Measurements from ENCODE around the gene MEIKIN.

Gene MEIKIN

GRCh38 chr5:131959906-131960305 is 14.4 kb upstream of the MEIKIN start:
- H4K20me1 ChIP-seq (ENCODE audit: insufficient read depth, low read length): no peaks in the 10 kb centered on the region
- no peaks in the 10 kb centered on the region for H3K9me3 ChIP-seq (ENCODE audit: insufficient read depth, low read length)
- no peaks in the 10 kb centered on the region for H3K36me3 ChIP-seq (replicated peaks; ENCODE audit: low read depth, low read length)
- H2AFZ ChIP-seq (ENCODE audit: low read depth, low read length): no peak overlapping the region
- H3K79me2 ChIP-seq (ENCODE audit: low read length): no peaks in the 10 kb centered on the region
- no peak overlapping the region for H3K4me3 ChIP-seq (ENCODE audit: low read length)
- no peak overlapping the region for H3K4me2 ChIP-seq (ENCODE audit: low read length)
- no peaks in the 10 kb centered on the region for H3K4me1 ChIP-seq (ENCODE audit: low read length)
- H3K27me3 ChIP-seq (ENCODE audit: low read depth, low read length): peaks cover 14% of the 10 kb centered on the region
- no peak overlapping the region for H3K9ac ChIP-seq (ENCODE audit: low read length)
- no peak overlapping the region for H3K27ac ChIP-seq (ENCODE audit: low read length)
- TF ChIP-seq, protein P1, sequence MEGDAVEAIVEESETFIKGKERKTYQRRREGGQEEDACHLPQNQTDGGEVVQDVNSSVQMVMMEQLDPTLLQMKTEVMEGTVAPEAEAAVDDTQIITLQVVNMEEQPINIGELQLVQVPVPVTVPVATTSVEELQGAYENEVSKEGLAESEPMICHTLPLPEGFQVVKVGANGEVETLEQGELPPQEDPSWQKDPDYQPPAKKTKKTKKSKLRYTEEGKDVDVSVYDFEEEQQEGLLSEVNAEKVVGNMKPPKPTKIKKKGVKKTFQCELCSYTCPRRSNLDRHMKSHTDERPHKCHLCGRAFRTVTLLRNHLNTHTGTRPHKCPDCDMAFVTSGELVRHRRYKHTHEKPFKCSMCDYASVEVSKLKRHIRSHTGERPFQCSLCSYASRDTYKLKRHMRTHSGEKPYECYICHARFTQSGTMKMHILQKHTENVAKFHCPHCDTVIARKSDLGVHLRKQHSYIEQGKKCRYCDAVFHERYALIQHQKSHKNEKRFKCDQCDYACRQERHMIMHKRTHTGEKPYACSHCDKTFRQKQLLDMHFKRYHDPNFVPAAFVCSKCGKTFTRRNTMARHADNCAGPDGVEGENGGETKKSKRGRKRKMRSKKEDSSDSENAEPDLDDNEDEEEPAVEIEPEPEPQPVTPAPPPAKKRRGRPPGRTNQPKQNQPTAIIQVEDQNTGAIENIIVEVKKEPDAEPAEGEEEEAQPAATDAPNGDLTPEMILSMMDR (IDR thresholded peaks at IDR 0.05; ENCODE audit: low read depth, low read length): no peak
- no peak for TF ChIP-seq EZH2phosphoT487 (IDR thresholded peaks at IDR 0.05; ENCODE audit: low read depth)

DNA sequence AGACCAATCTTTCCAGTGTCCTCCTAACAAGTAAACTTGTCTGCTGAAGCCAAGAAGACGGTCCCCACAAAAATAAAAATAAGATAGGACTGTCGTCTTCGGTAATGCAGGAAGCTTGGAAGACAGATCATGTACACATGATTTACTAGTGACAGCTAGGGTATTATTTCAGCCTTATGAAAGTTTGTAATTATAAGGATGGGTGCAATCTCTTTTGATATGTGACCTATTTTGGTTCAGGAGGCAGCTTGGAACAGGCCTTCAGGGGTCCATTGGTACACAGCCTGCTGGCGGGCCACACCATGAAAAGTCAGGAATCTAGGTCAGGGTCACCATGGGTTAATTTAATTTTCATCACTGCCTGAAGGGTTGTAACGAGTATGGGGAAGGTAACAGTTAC is 13.7 kb upstream of the MEIKIN start:
- H3K27me3 ChIP-seq (ENCODE audit: low read depth, low read length): peaks cover 21% of the 10 kb centered on the region
- H3K27ac ChIP-seq (ENCODE audit: low read length): no peak overlapping the region
- TF ChIP-seq EZH2phosphoT487 (IDR thresholded peaks at IDR 0.05; ENCODE audit: low read depth): no peak
- TF ChIP-seq, protein P1 (IDR thresholded peaks at IDR 0.05; ENCODE audit: low read depth, low read length): no peak

GRCh38 chr5:131957721-131958441 is 12.4 kb upstream of the MEIKIN start:
- Histone ChIP-seq H4K20me1 (ENCODE audit: insufficient read depth, low read length) (0 out of 2 replicates have a peak, but pooled peaks cover 3% of the 10 kb centered on the region), H3K27me3 (ENCODE audit: low read depth, low read length) (peaks cover 21% of the 10 kb centered on the region), H3K4me2 (ENCODE audit: low read length) (no peak overlapping the region), H3K4me1 (ENCODE audit: low read length) (peaks cover 13% of the 10 kb centered on the region), H2AFZ (ENCODE audit: low read depth, low read length) (no peak overlapping the region), H3K9me3 (ENCODE audit: insufficient read depth, low read length) (no peaks in the 10 kb centered on the region), H3K27ac (ENCODE audit: low read length) (no peak overlapping the region), H3K9ac (ENCODE audit: low read length) (no peak overlapping the region), H3K79me2 (ENCODE audit: low read length) (no peaks in the 10 kb centered on the region), H3K36me3 (replicated peaks; ENCODE audit: low read depth, low read length) (no peaks in the 10 kb centered on the region), H3K4me3 (ENCODE audit: low read length) (no peak overlapping the region)
- no peak for TF ChIP-seq EZH2phosphoT487 (IDR thresholded peaks at IDR 0.05; ENCODE audit: low read depth)
- TF ChIP-seq, protein P1 (IDR thresholded peaks at IDR 0.05; ENCODE audit: low read depth, low read length): no peak

More for the DNA sequence above, 13.7 kb upstream of the MEIKIN start:
- H3K4me2 ChIP-seq (ENCODE audit: low read length): no peak overlapping the region
- no peaks in the 10 kb centered on the region for H3K9me3 ChIP-seq (ENCODE audit: insufficient read depth, low read length)
- H2AFZ ChIP-seq (ENCODE audit: low read depth, low read length): no peak overlapping the region
- no peaks in the 10 kb centered on the region for H3K36me3 ChIP-seq (replicated peaks; ENCODE audit: low read depth, low read length)
- 0 out of 2 replicates have a peak, but pooled peaks cover 3% of the 10 kb centered on the region for H4K20me1 ChIP-seq (ENCODE audit: insufficient read depth, low read length)
- no peak overlapping the region for H3K4me3 ChIP-seq (ENCODE audit: low read length)
- H3K9ac ChIP-seq (ENCODE audit: low read length): no peak overlapping the region
- peaks cover 5% of the 10 kb centered on the region for H3K4me1 ChIP-seq (ENCODE audit: low read length)
- no peaks in the 10 kb centered on the region for H3K79me2 ChIP-seq (ENCODE audit: low read length)

- H3K9ac ChIP-seq (ENCODE audit: low read length): no peak overlapping the region
- 0 out of 2 replicates have a peak overlapping the region, but pooled peaks have one; percentile 4 for H3K4me2 ChIP-seq (ENCODE audit: low read length)
- no peak for TF ChIP-seq EZH2phosphoT487 (IDR thresholded peaks at IDR 0.05; ENCODE audit: low read depth)
- TF ChIP-seq, protein P1 (IDR thresholded peaks at IDR 0.05; ENCODE audit: low read depth, low read length): no peak
- peaks cover 13% of the 10 kb centered on the region for H3K4me1 ChIP-seq (ENCODE audit: low read length)
- peaks cover 23% of the 10 kb centered on the region for H3K27me3 ChIP-seq (ENCODE audit: low read depth, low read length)
- no peak overlapping the region for H2AFZ ChIP-seq (ENCODE audit: low read depth, low read length)
- H3K36me3 ChIP-seq (replicated peaks; ENCODE audit: low read depth, low read length): no peaks in the 10 kb centered on the region
- no peaks in the 10 kb centered on the region for H3K9me3 ChIP-seq (ENCODE audit: insufficient read depth, low read length)
- no peak overlapping the region for H3K27ac ChIP-seq (ENCODE audit: low read length)
- 0 out of 2 replicates have a peak, but pooled peaks cover 3% of the 10 kb centered on the region for H4K20me1 ChIP-seq (ENCODE audit: insufficient read depth, low read length)
- no peaks in the 10 kb centered on the region for H3K79me2 ChIP-seq (ENCODE audit: low read length)
- no peak overlapping the region for H3K4me3 ChIP-seq (ENCODE audit: low read length)
Measured at GRCh38 chr5:131953969-131954368, 8.5 kb upstream of the MEIKIN start.
